ENCODE data around the gene KCNMB3. TPM values are rescaled to one million over a fixed set of nuclear protein-coding genes. Genes with fewer than 3 reads are reported as not detected.
A peak's percentile ranks its signal among the peaks of the same experiment; 100 is the strongest.
"Not testable (repeated sequence)": the region's sequence is repeated elsewhere in the genome, so short reads cannot be mapped to it uniquely, and the experiment has no call there.

KCNMB3 gene
- total RNA-seq, 2 experiments from 2014 or later: 0.58 to 0.70 TPM

DNA sequence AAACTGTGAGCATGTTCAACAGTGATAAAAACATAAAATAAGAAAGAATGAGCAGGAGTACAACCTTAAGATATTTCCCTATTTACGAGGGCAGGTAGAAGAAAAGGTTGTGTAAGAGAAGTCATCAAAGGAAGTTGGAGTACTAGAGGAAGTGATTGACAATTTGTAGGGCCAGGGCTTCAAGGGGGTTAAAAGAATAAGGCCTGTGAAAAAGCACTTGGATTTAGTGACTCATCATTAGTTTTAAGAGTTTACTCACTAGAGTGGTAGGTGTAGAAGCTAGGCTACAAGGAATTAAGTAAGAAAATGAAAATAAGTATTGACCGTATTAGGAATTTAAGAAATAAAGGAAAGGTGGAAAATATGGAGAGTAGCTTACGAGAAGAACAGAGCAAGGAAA is 23.6 kb downstream of the KCNMB3 start:
- DNase-seq: no peak
- Histone ChIP-seq H3K4me1 (ENCODE audit: insufficient read depth, low read length) (no peaks in the 10 kb centered on the region), H3K4me3 (ENCODE audit: low read length) (no peak overlapping the region), H3K27me3 (ENCODE audit: control insufficient read depth in 1 of 2, insufficient read depth in 2 of 2, low read length in 2 of 2) (no peaks in the 10 kb centered on the region), H3K27ac (ENCODE audit: low read depth in 1 of 2, low read length in 2 of 2) (no peak overlapping the region), H3K36me3 (ENCODE audit: insufficient read depth, low read length) (peaks cover 70% of the 10 kb centered on the region), H3K9me3 (ENCODE audit: control insufficient read depth in 1 of 2, insufficient read depth in 1 of 2, low read length in 2 of 2) (no peaks in the 10 kb centered on the region)
- Mint-ChIP-seq H3K36me3 (ENCODE audit: low read depth) (peaks cover 72% of the 10 kb centered on the region), H3K4me1 (ENCODE audit: low read depth) (no peaks in the 10 kb centered on the region), H3K9me3 (no peaks in the 10 kb centered on the region), H3K27ac (no peak overlapping the region), H3K4me3 (no peak overlapping the region), H3K27me3 (no peaks in the 10 kb centered on the region)
- intact Hi-C loops (cut with DNase I, micrococcal nuclease): no loop called here
- POLR2A ChIA-PET: interaction anchor here (0.7 to 1.4 kb wide), 2 partner anchors 22 to 78 kb away, joined by 3 read pairs; no protein-coding TSS in a partner anchor
- TF ChIP-seq, protein P1, sequence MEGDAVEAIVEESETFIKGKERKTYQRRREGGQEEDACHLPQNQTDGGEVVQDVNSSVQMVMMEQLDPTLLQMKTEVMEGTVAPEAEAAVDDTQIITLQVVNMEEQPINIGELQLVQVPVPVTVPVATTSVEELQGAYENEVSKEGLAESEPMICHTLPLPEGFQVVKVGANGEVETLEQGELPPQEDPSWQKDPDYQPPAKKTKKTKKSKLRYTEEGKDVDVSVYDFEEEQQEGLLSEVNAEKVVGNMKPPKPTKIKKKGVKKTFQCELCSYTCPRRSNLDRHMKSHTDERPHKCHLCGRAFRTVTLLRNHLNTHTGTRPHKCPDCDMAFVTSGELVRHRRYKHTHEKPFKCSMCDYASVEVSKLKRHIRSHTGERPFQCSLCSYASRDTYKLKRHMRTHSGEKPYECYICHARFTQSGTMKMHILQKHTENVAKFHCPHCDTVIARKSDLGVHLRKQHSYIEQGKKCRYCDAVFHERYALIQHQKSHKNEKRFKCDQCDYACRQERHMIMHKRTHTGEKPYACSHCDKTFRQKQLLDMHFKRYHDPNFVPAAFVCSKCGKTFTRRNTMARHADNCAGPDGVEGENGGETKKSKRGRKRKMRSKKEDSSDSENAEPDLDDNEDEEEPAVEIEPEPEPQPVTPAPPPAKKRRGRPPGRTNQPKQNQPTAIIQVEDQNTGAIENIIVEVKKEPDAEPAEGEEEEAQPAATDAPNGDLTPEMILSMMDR (IDR thresholded peaks at IDR 0.05): no peak
- no peak for ATAC-seq (ENCODE audit: poor library complexity)
- CTCF ChIA-PET: no interaction called here

DNA sequence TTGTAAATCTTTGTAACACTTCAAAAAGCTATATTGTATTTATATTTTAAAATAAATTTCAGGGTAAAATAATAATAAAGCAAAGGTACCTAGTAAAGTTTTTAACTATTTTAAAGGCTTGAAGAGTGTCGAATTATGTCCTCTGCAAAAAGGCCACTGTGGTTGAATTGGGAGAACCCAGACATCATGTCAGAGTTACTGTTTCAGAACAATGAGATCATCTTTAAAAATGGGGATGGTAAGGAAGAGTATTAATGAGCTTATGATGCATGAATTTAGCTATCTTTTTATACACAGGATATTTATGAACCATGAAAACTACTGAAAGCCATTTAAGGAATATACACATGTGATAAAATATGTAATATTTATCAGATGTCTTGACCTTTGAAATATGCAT is 26.3 kb downstream of the KCNMB3 start:
- no peak overlapping the region for H3K27ac Mint-ChIP-seq
- ChIA-PET CTCF (no interaction called here), POLR2A (no interaction called here)
- no peaks in the 10 kb centered on the region for H3K27me3 ChIP-seq (ENCODE audit: control insufficient read depth in 1 of 2, insufficient read depth in 2 of 2, low read length in 2 of 2)
- H3K4me3 ChIP-seq (ENCODE audit: low read length): no peak overlapping the region
- no peaks in the 10 kb centered on the region for H3K9me3 ChIP-seq (ENCODE audit: control insufficient read depth in 1 of 2, insufficient read depth in 1 of 2, low read length in 2 of 2)
- H3K36me3 ChIP-seq (ENCODE audit: insufficient read depth, low read length): peaks cover 59% of the 10 kb centered on the region
- DNase-seq (no peak), ATAC-seq (ENCODE audit: poor library complexity) (no peak)
- no peaks in the 10 kb centered on the region for H3K27me3 Mint-ChIP-seq
- H3K4me1 Mint-ChIP-seq (ENCODE audit: low read depth): no peaks in the 10 kb centered on the region
- H3K9me3 Mint-ChIP-seq: no peaks in the 10 kb centered on the region
- intact Hi-C loops (cut with DNase I, micrococcal nuclease): no loop called here
- H3K4me1 ChIP-seq (ENCODE audit: insufficient read depth, low read length): no peaks in the 10 kb centered on the region
- peaks cover 66% of the 10 kb centered on the region for H3K36me3 Mint-ChIP-seq (ENCODE audit: low read depth)
- no peak overlapping the region for H3K27ac ChIP-seq (ENCODE audit: low read depth in 1 of 2, low read length in 2 of 2)
- TF ChIP-seq, protein P1 (IDR thresholded peaks at IDR 0.05): no peak
- no peak overlapping the region for H3K4me3 Mint-ChIP-seq

DNA sequence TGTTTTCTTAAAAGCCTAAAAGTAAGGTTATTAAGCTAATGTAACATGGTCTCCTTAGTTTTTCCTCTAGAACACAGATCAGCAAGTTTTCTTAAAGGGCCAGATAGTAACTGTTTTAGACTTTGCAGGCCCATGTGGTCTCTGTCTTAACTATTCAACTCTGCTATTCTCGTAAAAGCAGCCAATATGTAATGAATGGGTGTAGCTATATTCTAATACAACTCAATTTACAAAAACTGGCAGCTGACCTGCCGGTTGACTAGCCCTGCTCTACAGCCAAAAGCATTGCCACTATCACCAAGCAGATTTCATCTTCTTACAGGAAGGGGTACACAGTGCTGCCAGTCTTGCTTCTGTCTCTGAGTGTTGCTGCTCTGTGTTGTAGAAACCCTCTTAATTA is 27.4 kb downstream of the KCNMB3 start:
- Mint-ChIP-seq H3K4me1 (ENCODE audit: low read depth) (no peaks in the 10 kb centered on the region), H3K4me3 (no peak overlapping the region), H3K9me3 (no peaks in the 10 kb centered on the region), H3K36me3 (ENCODE audit: low read depth) (peaks cover 73% of the 10 kb centered on the region), H3K27me3 (no peaks in the 10 kb centered on the region), H3K27ac (peak overlapping the region; percentile 13)
- H3K27ac ChIP-seq (ENCODE audit: low read depth in 1 of 2, low read length in 2 of 2): no peak overlapping the region
- POLR2A ChIA-PET: no interaction called here
- no peaks in the 10 kb centered on the region for H3K4me1 ChIP-seq (ENCODE audit: insufficient read depth, low read length)
- intact Hi-C loops (cut with DNase I, micrococcal nuclease): no loop called here
- TF ChIP-seq, protein P1 (IDR thresholded peaks at IDR 0.05): no peak
- H3K9me3 ChIP-seq (ENCODE audit: control insufficient read depth in 1 of 2, insufficient read depth in 1 of 2, low read length in 2 of 2): no peaks in the 10 kb centered on the region
- H3K36me3 ChIP-seq (ENCODE audit: insufficient read depth, low read length): peaks cover 54% of the 10 kb centered on the region
- no peak overlapping the region for H3K4me3 ChIP-seq (ENCODE audit: low read length)
- CTCF ChIA-PET: no interaction called here
- DNase-seq (no peak), ATAC-seq (ENCODE audit: poor library complexity) (no peak)
- H3K27me3 ChIP-seq (ENCODE audit: control insufficient read depth in 1 of 2, insufficient read depth in 2 of 2, low read length in 2 of 2): no peaks in the 10 kb centered on the region

DNA sequence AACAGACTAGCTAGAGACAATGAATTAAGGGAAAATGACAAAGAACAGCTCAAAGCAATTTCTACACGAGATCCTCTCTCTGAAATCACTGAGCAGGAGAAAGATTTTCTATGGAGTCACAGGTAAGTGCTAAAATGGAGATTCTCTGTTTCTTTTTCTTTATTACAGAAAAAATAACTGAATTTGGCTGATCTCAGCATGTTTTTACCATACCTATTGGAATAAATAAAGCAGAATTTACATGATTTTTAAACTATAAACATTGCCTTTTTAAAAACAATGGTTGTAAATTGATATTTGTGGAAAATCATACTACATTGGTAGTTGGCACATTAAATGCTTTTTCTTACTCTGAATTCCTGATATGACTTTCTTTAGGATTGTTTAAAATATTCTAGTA is 32.7 kb downstream of the KCNMB3 start:
- H3K27me3 ChIP-seq (ENCODE audit: control insufficient read depth in 1 of 2, insufficient read depth in 2 of 2, low read length in 2 of 2); H3K27me3 Mint-ChIP-seq; ATAC-seq (ENCODE audit: poor library complexity); H3K27ac Mint-ChIP-seq; POLR2A ChIA-PET; H3K9me3 ChIP-seq (ENCODE audit: control insufficient read depth in 1 of 2, insufficient read depth in 1 of 2, low read length in 2 of 2); H3K4me3 ChIP-seq (ENCODE audit: low read length); H3K4me1 ChIP-seq (ENCODE audit: insufficient read depth, low read length); CTCF ChIA-PET; intact Hi-C loops (cut with DNase I, micrococcal nuclease); H3K9me3 Mint-ChIP-seq; H3K4me1 Mint-ChIP-seq (ENCODE audit: low read depth); DNase-seq; H3K4me3 Mint-ChIP-seq; H3K27ac ChIP-seq (ENCODE audit: low read depth in 1 of 2, low read length in 2 of 2): not testable (repeated sequence)
- H3K36me3 Mint-ChIP-seq (ENCODE audit: low read depth): peaks cover 64% of the 10 kb centered on the region
- peaks cover 33% of the 10 kb centered on the region for H3K36me3 ChIP-seq (ENCODE audit: insufficient read depth, low read length)

DNA sequence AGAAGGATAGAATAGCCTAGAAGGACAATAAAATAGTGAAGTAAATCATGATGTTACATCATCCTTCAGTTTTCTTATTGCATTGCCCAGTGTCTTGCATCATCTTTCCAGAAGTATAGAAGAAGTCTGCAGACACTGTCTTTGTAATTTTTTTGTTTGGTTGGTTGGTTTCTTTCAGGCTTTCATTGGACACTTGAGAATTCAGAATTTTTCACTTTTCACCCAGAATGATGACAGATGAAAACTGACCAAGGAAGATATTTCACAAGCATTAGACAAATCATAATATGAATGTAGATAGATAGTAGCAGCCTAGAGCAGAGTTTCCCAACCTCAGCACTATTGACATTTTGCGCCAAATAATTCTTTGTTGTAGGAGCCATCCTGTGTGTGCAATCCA is 35.4 kb downstream of the KCNMB3 start:
- H3K4me1 ChIP-seq (ENCODE audit: insufficient read depth, low read length); H3K4me3 Mint-ChIP-seq; POLR2A ChIA-PET; DNase-seq; ATAC-seq (ENCODE audit: poor library complexity); H3K9me3 ChIP-seq (ENCODE audit: control insufficient read depth in 1 of 2, insufficient read depth in 1 of 2, low read length in 2 of 2); H3K9me3 Mint-ChIP-seq; H3K27ac ChIP-seq (ENCODE audit: low read depth in 1 of 2, low read length in 2 of 2); intact Hi-C loops (cut with DNase I, micrococcal nuclease); H3K27me3 Mint-ChIP-seq; H3K27me3 ChIP-seq (ENCODE audit: control insufficient read depth in 1 of 2, insufficient read depth in 2 of 2, low read length in 2 of 2); H3K4me3 ChIP-seq (ENCODE audit: low read length); H3K27ac Mint-ChIP-seq; H3K4me1 Mint-ChIP-seq (ENCODE audit: low read depth): not testable (repeated sequence)
- peaks cover 29% of the 10 kb centered on the region for H3K36me3 ChIP-seq (ENCODE audit: insufficient read depth, low read length)
- peaks cover 59% of the 10 kb centered on the region for H3K36me3 Mint-ChIP-seq (ENCODE audit: low read depth)
- CTCF ChIA-PET: interaction anchor here (0.9 kb wide), 1 partner anchor 200 kb away, joined by 3 read pairs; no protein-coding TSS in a partner anchor
